Uterus (tissue), 2 donors: ENCODE results near the gene KHDC1.
A peak's percentile ranks its signal among the peaks of the same experiment; 100 is the strongest.

Source experiments
- CTCF ChIP-seq, 4 experiments: fragments of 200-600 bp in 2 of 4; fragments of 450-650 bp in 2 of 4; sonication (generic) in 2 of 4; IDR thresholded peaks; one replicate each; pipeline ENCODE4 v1.5.1; 2016 to 2019; ENCODE audit warnings: antibody characterized with exemption in 4 of 4, mild to moderate bottlenecking in 2 of 4, moderate library complexity in 1 of 4
- POLR2A ChIP-seq, 2 donors: fragments of 450-650 bp; IDR thresholded peaks; one replicate each; pipeline ENCODE4 v1.6.1; 2016; ENCODE audit warnings: antibody characterized with exemption in 2 of 2, mild to moderate bottlenecking in 1 of 2, moderate library complexity in 1 of 2

GRCh38 chr6:73285674-73286283 lies 22.8 kb upstream of the KHDC1 start:
- TF ChIP-seq CTCF (IDR thresholded peaks at IDR 0.05) (peak; percentile 23 to 31 (median 26)), POLR2A (IDR thresholded peaks at IDR 0.05) (no peak)
